Breast epithelium (tissue), 4 donors: ENCODE measurements around the gene ZNF816. TPM values are rescaled to one million over a fixed set of nuclear protein-coding genes. Genes with fewer than 3 reads are reported as not detected.
"Not testable (repeated sequence)": the region's sequence is repeated elsewhere in the genome, so short reads cannot be mapped to it uniquely, and the experiment has no call there.

Source experiments
- DNase-seq, 2 donors: peaks; one replicate each; pipeline ENCODE4 v3.0.0-alpha.2; 2019; ENCODE audit warnings: low spot score in 2 of 2
- H3K27ac ChIP-seq, 2 donors: fragments of 200-600 bp; sonication (generic) in 1 of 2; one replicate each; pipeline ENCODE4 v1.5.1; 2016 to 2019; ENCODE audit warnings: mild to moderate bottlenecking in 1 of 2
- H3K27me3 ChIP-seq, 2 donors: fragments of 200-600 bp; sonication (generic) in 1 of 2; one replicate each; pipeline versions ENCODE4 v1.5.1 to v1.6.0; 2017 to 2019; ENCODE audit warnings: control low read depth in 1 of 2, mild to moderate bottlenecking in 1 of 2
- H3K36me3 ChIP-seq: fragments of 200-600 bp; one replicate; pipeline ENCODE4 v1.5.1; 2019
- H3K4me1 ChIP-seq, 2 donors: fragments of 200-600 bp; sonication (generic); one replicate each; pipeline ENCODE4 v1.5.1; 2016 to 2019; ENCODE audit warnings: control low read depth in 1 of 2
- H3K4me3 ChIP-seq, 3 donors: fragments of 200-600 bp; sonication (generic); 1 replicate in 2 of 3; 2 replicates in 1 of 3; pipeline ENCODE4 v1.5.1; 2016 to 2019; ENCODE audit warnings: mild to moderate bottlenecking in 3 of 3, moderate library complexity in 2 of 3
- H3K9me3 ChIP-seq, 2 donors: fragments of 200-600 bp; sonication (generic) in 1 of 2; one replicate each; pipeline ENCODE4 v1.5.1; 2016 to 2019; ENCODE audit warnings: control low read depth in 1 of 2
- POLR2A ChIP-seq: fragments of 450-650 bp; IDR thresholded peaks from one replicate; pipeline ENCODE4 v1.6.1; 2016; ENCODE audit warnings: antibody characterized with exemption, mild to moderate bottlenecking, moderate library complexity
- POLR2AphosphoS5 ChIP-seq, 3 donors: sonication (generic); formaldehyde crosslinking; IDR thresholded peaks; one replicate each; pipeline ENCODE4 v1.6.1; 2017; ENCODE audit warnings: antibody characterized with exemption in 3 of 3
- intact Hi-C: fragments of 100-400 bp; cut with DNase I; formaldehyde crosslinking; loops from one replicate; pipeline ENCODE4 v1.15.1; 2023; ENCODE audit warnings: low total_unique reads
- total RNA-seq, 3 donors: library from RNA; depleted of rRNA; stranded (reverse); fragments of >200 nt; gene quantifications; one replicate each; pipeline ENCODE4 v1.1.0, GENCODE V29; 2016
- TF ChIP-seq, protein P1 (sequence below), 3 donors: fragments of 450-650 bp; IDR thresholded peaks; one replicate each; pipeline ENCODE4 v1.5.1; 2016 to 2017; ENCODE audit warnings: antibody characterized with exemption in 3 of 3, mild to moderate bottlenecking in 3 of 3, moderate library complexity in 3 of 3

The ZNF816 gene
- total RNA-seq, 3 donors from 2014 or later, result 7.5 to 16.5 (median 15.1) TPM

DNA sequence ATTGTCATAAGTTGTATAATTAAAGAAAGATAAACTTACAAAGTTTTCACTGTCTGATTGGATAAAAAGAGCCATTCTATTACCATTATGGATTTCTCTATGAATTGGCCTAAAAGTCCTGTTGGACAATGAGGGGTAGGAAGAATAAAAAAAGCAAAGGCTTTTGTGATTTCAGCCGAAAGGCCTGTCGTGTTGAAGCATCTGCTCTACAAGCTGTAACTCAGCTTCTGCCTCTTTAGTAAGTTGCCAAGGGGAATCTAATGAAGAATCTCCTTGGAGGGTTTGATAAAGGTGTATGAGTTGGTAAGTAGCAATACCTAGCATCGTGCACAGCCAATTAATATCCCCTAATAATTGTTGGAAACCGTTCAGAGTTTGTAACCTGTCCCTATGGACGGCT lies 25.8 kb upstream of the ZNF816 start:
- no peak for DNase-seq
- peaks cover 5% of the 10 kb centered on the region for H3K36me3 ChIP-seq
- no peaks in the 10 kb centered on the region for H3K27me3 ChIP-seq
- TF ChIP-seq POLR2A (no peak), POLR2AphosphoS5 (IDR thresholded peaks at IDR 0.05) (no peak)
- TF ChIP-seq, protein P1, sequence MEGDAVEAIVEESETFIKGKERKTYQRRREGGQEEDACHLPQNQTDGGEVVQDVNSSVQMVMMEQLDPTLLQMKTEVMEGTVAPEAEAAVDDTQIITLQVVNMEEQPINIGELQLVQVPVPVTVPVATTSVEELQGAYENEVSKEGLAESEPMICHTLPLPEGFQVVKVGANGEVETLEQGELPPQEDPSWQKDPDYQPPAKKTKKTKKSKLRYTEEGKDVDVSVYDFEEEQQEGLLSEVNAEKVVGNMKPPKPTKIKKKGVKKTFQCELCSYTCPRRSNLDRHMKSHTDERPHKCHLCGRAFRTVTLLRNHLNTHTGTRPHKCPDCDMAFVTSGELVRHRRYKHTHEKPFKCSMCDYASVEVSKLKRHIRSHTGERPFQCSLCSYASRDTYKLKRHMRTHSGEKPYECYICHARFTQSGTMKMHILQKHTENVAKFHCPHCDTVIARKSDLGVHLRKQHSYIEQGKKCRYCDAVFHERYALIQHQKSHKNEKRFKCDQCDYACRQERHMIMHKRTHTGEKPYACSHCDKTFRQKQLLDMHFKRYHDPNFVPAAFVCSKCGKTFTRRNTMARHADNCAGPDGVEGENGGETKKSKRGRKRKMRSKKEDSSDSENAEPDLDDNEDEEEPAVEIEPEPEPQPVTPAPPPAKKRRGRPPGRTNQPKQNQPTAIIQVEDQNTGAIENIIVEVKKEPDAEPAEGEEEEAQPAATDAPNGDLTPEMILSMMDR (IDR thresholded peaks at IDR 0.05), result no peak
- intact Hi-C loops, result no loop called here
- no peak overlapping the region for H3K4me3 ChIP-seq
- H3K27ac ChIP-seq, result no peak overlapping the region
- peaks cover 0 to 9% of the 10 kb centered on the region in 2 donors for H3K9me3 ChIP-seq
- H3K4me1 ChIP-seq, result no peaks in the 10 kb centered on the region

DNA sequence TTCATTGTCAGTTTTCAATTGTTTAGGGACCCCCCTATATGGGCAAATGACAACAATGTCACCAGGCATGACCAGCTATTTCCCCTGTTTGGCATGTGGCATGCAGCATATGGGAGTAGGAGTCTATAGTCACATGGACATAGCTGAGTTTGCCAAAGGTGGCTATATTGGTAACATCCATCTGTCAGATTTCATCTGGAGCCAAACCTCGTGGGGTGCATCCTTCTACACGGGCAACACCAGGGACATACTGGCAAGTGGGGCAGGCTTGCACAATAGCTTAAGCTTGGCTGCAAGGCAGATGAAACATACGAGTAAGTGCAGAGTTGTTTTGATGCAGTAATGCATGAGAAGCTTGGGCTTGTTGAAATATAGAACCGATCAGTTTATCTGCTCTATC lies 24.5 kb upstream of the ZNF816 start:
- peaks cover 5% of the 10 kb centered on the region for H3K36me3 ChIP-seq

DNA sequence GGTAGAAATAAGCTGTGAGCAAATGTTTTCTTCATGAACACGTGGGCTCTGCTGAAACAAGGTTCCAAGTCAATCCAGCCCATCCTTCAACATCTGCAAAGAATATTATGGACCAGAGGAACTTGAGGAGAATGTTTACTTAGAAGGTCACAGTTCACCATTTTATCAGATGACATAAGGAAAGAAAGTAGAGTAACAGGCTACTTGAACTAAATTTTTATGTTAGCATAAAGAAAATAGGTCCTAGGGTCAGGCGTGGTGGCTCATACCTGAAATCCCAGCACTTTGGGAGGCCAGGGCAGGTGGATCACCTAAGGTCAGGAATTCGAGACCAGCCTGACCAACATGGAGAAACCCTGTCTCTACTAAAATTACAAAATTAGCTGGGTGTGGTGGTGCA lies 20.5 kb upstream of the ZNF816 start:
- H3K4me1 ChIP-seq, H3K36me3 ChIP-seq, intact Hi-C loops, H3K27ac ChIP-seq, H3K9me3 ChIP-seq, H3K27me3 ChIP-seq, H3K4me3 ChIP-seq, DNase-seq: not testable (repeated sequence)

More for the DNA sequence above, 24.5 kb upstream of the ZNF816 start:
- DNase-seq, result no peak
- H3K4me1 ChIP-seq, result no peaks in the 10 kb centered on the region
- H3K4me3 ChIP-seq, result no peak overlapping the region
- intact Hi-C loops, result no loop called here
- peaks cover 0 to 9% of the 10 kb centered on the region in 2 donors for H3K9me3 ChIP-seq
- TF ChIP-seq POLR2AphosphoS5 (IDR thresholded peaks at IDR 0.05), result no peak
- TF ChIP-seq POLR2A, result no peak
- TF ChIP-seq, protein P1 (IDR thresholded peaks at IDR 0.05), result no peak
- H3K27ac ChIP-seq, result no peak overlapping the region
- H3K27me3 ChIP-seq, result no peaks in the 10 kb centered on the region

DNA sequence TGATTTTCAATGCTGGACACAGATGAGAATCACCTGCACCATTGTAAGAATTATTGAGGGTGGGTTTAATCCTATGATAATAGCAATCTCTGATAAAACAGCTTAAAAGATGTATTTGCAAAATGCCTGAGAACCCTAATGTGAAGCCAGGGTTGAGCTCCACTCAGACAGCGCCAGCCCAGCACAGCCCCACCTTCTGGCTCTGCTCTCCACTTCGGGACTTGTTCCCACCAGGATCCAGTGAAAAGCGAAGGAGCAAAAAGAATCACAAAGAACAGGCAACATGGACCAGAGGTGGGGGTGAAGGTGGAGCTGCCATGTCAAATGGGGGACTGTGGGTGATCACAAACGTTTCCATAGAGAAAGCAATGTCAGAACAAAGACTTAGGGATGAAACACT lies 18.6 kb upstream of the ZNF816 start:
- Histone ChIP-seq H3K4me1 (no peaks in the 10 kb centered on the region), H3K36me3 (peaks cover 5% of the 10 kb centered on the region), H3K4me3 (no peak overlapping the region), H3K27me3 (no peaks in the 10 kb centered on the region), H3K27ac (no peak overlapping the region), H3K9me3 (peaks cover 0 to 9% of the 10 kb centered on the region in 2 donors)
- DNase-seq, result no peak
- TF ChIP-seq, protein P1 (IDR thresholded peaks at IDR 0.05), result no peak
- TF ChIP-seq POLR2A (no peak), POLR2AphosphoS5 (IDR thresholded peaks at IDR 0.05) (no peak)
- intact Hi-C loops, result no loop called here

DNA sequence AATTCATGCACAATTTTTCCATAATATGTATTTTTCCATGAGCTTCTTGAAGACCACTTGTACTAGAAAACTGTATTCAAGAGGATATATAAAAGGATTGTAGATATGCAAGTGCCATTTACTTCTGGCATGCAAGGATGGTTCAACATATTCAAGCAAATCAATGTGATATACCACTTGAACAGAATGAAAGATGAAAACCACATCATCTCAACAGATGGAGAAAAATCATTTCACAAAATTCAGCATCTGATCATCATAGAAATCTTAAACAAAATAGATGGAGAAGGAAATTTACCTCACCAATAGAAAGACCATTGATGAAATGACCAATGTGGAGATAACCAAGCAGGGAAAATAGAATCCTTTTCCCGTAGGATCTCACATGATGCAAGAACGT lies 5.1 kb upstream of the ZNF816 start:
- Histone ChIP-seq H3K4me1 (no peaks in the 10 kb centered on the region), H3K27ac (no peak overlapping the region), H3K36me3 (no peaks in the 10 kb centered on the region), H3K27me3 (no peaks in the 10 kb centered on the region), H3K4me3 (no peak overlapping the region), H3K9me3 (peaks cover 0 to 22% of the 10 kb centered on the region in 2 donors)
- no peak for DNase-seq
- TF ChIP-seq, protein P1 (IDR thresholded peaks at IDR 0.05), result no peak
- TF ChIP-seq POLR2AphosphoS5 (IDR thresholded peaks at IDR 0.05) (no peak), POLR2A (no peak)
- intact Hi-C loops, result no loop called here

DNA sequence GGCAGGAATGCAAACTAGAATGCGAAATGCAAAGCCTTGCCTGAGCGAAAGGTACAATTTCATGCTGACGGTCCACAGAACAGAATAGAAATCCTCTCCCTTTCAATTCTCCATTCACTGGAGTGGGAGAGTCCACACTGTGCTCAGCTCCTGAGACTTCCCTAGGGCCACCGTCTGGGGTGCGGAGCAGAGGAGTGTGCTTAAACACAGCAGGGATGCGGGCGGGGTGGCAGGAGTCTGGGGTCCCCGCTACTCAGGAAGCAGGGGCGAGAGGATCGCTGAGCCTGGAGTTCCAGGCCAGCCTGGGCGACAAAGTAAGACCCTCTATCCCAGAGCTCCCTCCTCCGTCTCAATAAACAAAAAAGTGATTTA lies 552 bp upstream of the ZNF816 start:
- Histone ChIP-seq H3K4me3 (peak overlapping the region; percentile 67 to 79 (median 69)), H3K36me3 (no peaks in the 10 kb centered on the region), H3K4me1 (no peaks in the 10 kb centered on the region), H3K27me3 (no peaks in the 10 kb centered on the region), H3K9me3 (peaks cover 9 to 37% of the 10 kb centered on the region in 2 donors), H3K27ac (peak overlapping the region; percentile 80 to 82)
- TF ChIP-seq POLR2A (no peak), POLR2AphosphoS5 (IDR thresholded peaks at IDR 0.05) (no peak)
- TF ChIP-seq, protein P1 (IDR thresholded peaks at IDR 0.05), result no peak
- DNase-seq, result no peak
- intact Hi-C loops, result no loop called here
